Fibroblast of mammary gland (primary cell): ENCODE measurements around the gene TM9SF4.

Experiments used
- DNase-seq: peaks from one replicate; pipeline ENCODE4 v3.0.0-alpha.2; 2010; ENCODE audit warnings: low read depth
- H3K4me3 ChIP-seq: 2 replicates; pipeline ENCODE4 v1.5.1; 2011; ENCODE audit warnings: low read depth, mild to moderate bottlenecking, low read length, moderate library complexity; ENCODE audit not compliant: control insufficient read depth
- TF ChIP-seq, protein P1 (sequence below): conservative IDR thresholded peaks from 2 replicates; pipeline ENCODE4 v1.5.1; 2011; ENCODE audit warnings: low read depth, low read length, inconsistent platforms; ENCODE audit not compliant: control insufficient read depth, insufficient read depth

Gene TM9SF4

DNA sequence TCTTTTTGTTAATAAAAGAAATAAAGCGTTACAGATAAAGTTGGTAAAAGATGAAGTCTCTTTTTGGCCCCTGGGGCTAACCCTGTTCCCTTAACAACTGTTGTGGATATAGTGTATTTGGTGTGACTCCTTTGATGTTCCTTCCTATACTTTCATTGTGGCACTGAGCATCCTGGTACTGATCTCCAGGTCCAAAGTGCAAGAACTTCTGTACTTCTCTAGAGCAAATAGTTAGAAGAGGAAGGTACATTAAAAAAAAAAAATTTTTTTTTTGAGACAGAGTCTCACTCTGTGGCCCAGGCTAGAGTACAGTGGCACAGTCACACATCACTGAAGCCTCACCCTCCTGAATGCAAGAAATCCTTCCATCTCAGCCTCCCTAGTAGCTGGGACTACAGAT lies 104.4 kb downstream of the TM9SF4 start:
- TF ChIP-seq, protein P1, sequence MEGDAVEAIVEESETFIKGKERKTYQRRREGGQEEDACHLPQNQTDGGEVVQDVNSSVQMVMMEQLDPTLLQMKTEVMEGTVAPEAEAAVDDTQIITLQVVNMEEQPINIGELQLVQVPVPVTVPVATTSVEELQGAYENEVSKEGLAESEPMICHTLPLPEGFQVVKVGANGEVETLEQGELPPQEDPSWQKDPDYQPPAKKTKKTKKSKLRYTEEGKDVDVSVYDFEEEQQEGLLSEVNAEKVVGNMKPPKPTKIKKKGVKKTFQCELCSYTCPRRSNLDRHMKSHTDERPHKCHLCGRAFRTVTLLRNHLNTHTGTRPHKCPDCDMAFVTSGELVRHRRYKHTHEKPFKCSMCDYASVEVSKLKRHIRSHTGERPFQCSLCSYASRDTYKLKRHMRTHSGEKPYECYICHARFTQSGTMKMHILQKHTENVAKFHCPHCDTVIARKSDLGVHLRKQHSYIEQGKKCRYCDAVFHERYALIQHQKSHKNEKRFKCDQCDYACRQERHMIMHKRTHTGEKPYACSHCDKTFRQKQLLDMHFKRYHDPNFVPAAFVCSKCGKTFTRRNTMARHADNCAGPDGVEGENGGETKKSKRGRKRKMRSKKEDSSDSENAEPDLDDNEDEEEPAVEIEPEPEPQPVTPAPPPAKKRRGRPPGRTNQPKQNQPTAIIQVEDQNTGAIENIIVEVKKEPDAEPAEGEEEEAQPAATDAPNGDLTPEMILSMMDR = no peak
- DNase-seq = no peak

DNA sequence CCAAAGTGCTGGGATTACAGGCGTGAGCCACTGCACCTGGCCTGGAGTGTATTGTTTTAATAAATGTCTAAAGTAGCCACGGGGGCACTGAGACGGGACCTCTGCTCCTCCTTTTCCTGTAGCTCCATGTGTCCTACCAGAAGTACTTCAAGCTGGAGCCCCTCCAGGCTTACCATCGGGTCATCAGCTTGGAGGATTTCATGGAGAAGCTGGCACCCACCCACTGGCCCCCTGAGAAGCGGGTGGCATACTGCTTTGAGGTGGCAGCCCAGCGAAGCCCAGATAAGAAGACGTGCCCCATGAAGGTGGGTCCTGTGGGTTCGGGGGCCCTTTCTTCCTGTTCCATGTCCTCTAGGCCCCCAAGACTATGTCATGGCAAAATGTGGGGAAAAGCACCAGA lies 105.6 kb downstream of the TM9SF4 start:
- no peak overlapping the region for H3K4me3 ChIP-seq
- TF ChIP-seq, protein P1 = no peak
- DNase-seq = no peak

More for the DNA sequence above, 104.4 kb downstream of the TM9SF4 start:
- H3K4me3 ChIP-seq = no peak overlapping the region

DNA sequence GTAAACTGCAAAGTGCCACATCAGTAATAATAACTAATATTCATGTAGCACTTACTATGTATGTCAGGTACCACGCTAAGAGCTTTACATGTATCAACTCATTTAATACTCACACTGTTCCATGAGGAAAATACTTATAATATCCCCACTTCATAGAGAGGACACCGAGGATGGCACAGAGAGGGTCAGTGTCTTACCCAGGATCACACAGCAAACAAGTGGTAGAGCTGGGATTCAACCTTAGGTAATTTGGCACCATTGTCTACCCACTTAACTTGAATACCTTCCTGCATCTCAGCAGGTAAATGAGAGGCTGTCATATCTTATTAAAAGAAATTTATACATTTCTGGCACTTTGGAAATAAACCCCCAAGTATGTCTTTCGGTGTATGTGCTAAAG lies 106.2 kb downstream of the TM9SF4 start:
- no peak for DNase-seq
- TF ChIP-seq, protein P1 = no peak
- no peak overlapping the region for H3K4me3 ChIP-seq

DNA sequence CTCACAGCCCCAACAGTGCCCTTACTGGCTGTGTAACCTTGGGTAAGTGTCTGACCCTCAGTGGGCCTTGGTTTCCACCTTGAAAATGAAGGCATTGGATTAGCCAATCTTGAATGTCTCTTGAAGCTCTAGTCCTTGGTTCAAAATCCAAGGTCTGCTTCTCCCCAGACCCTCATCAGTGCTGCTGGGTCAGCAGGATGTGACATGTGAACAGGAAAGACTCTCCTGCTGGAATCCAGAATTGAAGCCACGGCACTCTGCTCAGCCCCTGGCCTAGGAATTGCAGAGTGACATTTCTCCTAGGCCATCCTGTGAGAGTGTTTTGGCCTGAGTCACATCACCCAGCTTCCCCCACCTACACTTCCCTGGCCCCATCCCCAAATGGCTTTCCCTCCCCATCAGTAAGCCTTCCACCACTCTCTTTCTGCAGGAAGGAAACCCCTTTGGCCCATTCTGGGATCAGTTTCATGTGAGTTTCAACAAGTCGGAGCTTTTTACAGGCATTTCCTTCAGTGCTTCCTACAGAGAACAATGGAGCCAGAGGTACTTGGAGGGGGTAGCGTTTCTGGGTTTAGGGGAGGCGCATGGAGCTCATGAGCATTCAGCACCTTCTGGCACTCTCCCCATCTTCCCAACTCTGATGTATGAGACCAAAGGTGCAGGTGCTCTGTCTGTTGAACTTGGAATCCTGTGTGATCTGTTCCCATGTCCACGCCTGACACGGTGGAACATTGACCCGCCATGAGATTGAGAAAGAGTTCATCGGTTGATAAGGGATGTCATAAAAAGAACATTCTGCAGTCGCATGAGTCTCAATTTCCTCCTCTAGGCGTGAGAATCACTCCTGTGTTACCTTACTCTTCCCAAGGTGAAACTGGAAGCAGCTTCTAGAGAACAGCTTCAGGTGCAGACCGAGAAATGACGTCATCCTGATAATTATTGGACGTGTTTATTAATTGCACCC lies 106.9 kb downstream of the TM9SF4 start:
- H3K4me3 ChIP-seq = no peak overlapping the region
- TF ChIP-seq, protein P1 = no peak
- no peak for DNase-seq
